CD4-positive, CD25-positive, alpha-beta regulatory T cell (primary cell): ENCODE data around the gene SERPINA1. TPM values are rescaled to one million over a fixed set of nuclear protein-coding genes. Genes with fewer than 3 reads are reported as not detected.

Experiments
- ATAC-seq, 2 donors: fragments of 150-1000 bp; cut with Tn5 transposase; one replicate each; pipeline ENCODE4 v1.10.0; 2021; ENCODE audit warnings: low read depth in 2 of 2, moderate number of reproducible peaks in 2 of 2, moderate library complexity in 1 of 2
- DNase-seq, 3 donors: peaks; one replicate each; pipeline versions ENCODE4 v3.0.0 to v3.0.0-alpha.2; 2012 to 2022; ENCODE audit warnings: mixed read lengths in 1 of 3
- H3K27ac ChIP-seq: one replicate; pipeline ENCODE4 v1.7.0; 2013; ENCODE audit warnings: mild to moderate bottlenecking, low read length; ENCODE audit not compliant: insufficient read depth, poor library complexity, severe bottlenecking
- H3K27me3 ChIP-seq: one replicate; pipeline ENCODE4 v1.7.0; 2013; ENCODE audit warnings: low read length; ENCODE audit not compliant: control insufficient read depth, insufficient read depth
- H3K36me3 ChIP-seq: one replicate; pipeline ENCODE4 v1.7.0; 2013; ENCODE audit warnings: mild to moderate bottlenecking, low read length, moderate library complexity; ENCODE audit not compliant: control insufficient read depth, insufficient read depth
- H3K4me1 ChIP-seq: 2 replicates; pipeline ENCODE4 v1.7.0; 2013; ENCODE audit warnings: mild to moderate bottlenecking, low read length; ENCODE audit not compliant: insufficient read depth, control insufficient read depth, poor library complexity, severe bottlenecking
- H3K4me3 ChIP-seq: one replicate; pipeline ENCODE4 v1.7.0; 2013; ENCODE audit warnings: low read depth, mild to moderate bottlenecking, low read length, moderate library complexity
- H3K9me3 ChIP-seq, 2 experiments: 1 replicate in 1 of 2; 2 replicates in 1 of 2; pipeline ENCODE4 v1.7.0; 2013; ENCODE audit warnings: low read length in 2 of 2, mild to moderate bottlenecking in 1 of 2, moderate library complexity in 1 of 2; ENCODE audit not compliant: control insufficient read depth in 2 of 2
- H3K27ac Mint-ChIP-seq, 3 donors: one replicate each; pipeline ENCODE4 v1.8.0; 2020 to 2022; ENCODE audit warnings: mild to moderate bottlenecking in 3 of 3, mixed read lengths in 3 of 3, moderate library complexity in 2 of 3
- H3K27me3 Mint-ChIP-seq: one replicate; pipeline ENCODE4 v1.8.0; 2022; ENCODE audit warnings: mild to moderate bottlenecking, mixed read lengths
- H3K36me3 Mint-ChIP-seq: one replicate; pipeline ENCODE4 v1.8.0; 2020; ENCODE audit warnings: mixed read lengths
- H3K4me1 Mint-ChIP-seq, 4 donors: one replicate each; pipeline ENCODE4 v1.8.0; 2020 to 2022; ENCODE audit warnings: mixed read lengths in 4 of 4, mild to moderate bottlenecking in 1 of 4
- H3K4me3 Mint-ChIP-seq, 4 donors: one replicate each; pipeline ENCODE4 v1.8.0; 2020 to 2022; ENCODE audit warnings: mild to moderate bottlenecking in 4 of 4, mixed read lengths in 4 of 4, moderate library complexity in 3 of 4
- H3K9me3 Mint-ChIP-seq, 7 donors: one replicate each; pipeline ENCODE4 v1.8.0; 2020 to 2022; ENCODE audit warnings: mixed read lengths in 7 of 7, mild to moderate bottlenecking in 3 of 7, moderate library complexity in 2 of 7
- polyA plus RNA-seq, 4 donors: library from polyadenylated mRNA; unstranded; fragments of 300-500 nt; fragmentation: Illumina TruSeq; gene quantifications; one replicate each; pipeline ENCODE4 v1.2.3, GENCODE V29; 2021
- total RNA-seq: library from RNA; stranded (reverse); gene quantifications from one replicate; pipeline ENCODE4 v1.2.3, GENCODE V29; 2022

Gene SERPINA1
- total and polyA plus RNA-seq, 5 donors from 2014 or later: 0.14 to 2.6 (median 0.71) TPM; not detected in 2

DNA sequence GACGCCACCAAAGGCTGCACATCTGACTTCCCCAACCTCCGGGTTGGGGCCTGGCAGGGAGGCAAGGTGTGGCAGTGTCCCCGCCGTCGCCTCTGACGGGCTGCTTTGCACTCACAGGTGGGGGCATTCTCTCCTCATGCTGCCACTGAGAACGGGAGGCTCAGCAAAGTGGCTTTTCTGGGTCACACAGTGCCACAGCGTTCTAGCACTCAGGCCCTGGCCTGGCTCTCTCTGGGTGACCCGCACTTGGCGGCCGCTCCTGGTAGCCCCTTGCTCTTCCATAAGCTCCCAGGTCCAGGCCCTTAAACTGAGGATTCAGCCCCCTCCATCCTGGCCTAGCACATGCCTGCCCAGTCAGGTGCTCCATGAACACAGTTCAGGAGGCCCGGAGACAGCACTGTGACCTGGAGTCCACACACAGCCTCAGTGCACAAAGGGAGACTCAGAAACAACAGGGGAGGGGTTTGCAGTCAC is 25.2 kb downstream of the SERPINA1 start:
- no peaks in the 10 kb centered on the region for H3K36me3 Mint-ChIP-seq
- H3K9me3 Mint-ChIP-seq: peaks cover 0 to 1% (median 0%) of the 10 kb centered on the region in 7 donors

DNA sequence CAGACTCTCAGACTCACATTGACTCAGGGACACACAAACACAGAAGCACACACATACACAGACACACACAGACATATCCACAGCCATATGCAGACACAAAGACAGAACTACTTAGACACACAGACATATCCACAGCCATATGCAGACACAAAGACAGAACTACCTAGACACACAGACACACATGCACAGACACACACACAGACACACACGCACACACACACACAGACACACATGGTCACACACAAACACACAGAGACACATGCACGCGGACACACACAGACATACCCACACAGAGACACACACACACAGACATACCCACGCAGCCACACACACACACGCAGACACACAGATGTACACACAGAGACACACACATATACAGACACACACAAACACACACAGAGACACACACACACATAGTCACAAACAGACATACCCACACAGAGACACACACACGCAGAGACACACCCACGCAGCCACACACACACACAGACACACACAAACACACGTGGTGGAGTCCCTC is 25.7 kb downstream of the SERPINA1 start:
- Mint-ChIP-seq H3K27me3 (peaks cover 7% of the 10 kb centered on the region), H3K27ac (no peak overlapping the region), H3K36me3 (no peaks in the 10 kb centered on the region), H3K4me3 (no peak overlapping the region), H3K9me3 (peaks cover 0 to 1% (median 0%) of the 10 kb centered on the region in 7 donors), H3K4me1 (no peaks in the 10 kb centered on the region)
- H3K4me1 ChIP-seq: no peaks in the 10 kb centered on the region
- ATAC-seq (no peak), DNase-seq (no peak)
- H3K4me3 ChIP-seq: no peak overlapping the region
- no peaks in the 10 kb centered on the region for H3K36me3 ChIP-seq
- H3K27me3 ChIP-seq: no peaks in the 10 kb centered on the region
- no peak overlapping the region for H3K27ac ChIP-seq
- H3K9me3 ChIP-seq: no peaks in the 10 kb centered on the region

More for the DNA sequence above, 25.2 kb downstream of the SERPINA1 start:
- no peaks in the 10 kb centered on the region for H3K36me3 ChIP-seq
- no peak overlapping the region for H3K27ac ChIP-seq
- DNase-seq (no peak), ATAC-seq (no peak)
- no peak overlapping the region for H3K4me3 ChIP-seq
- Mint-ChIP-seq H3K4me1 (no peaks in the 10 kb centered on the region), H3K4me3 (no peak overlapping the region), H3K27ac (no peak overlapping the region), H3K27me3 (peaks cover 4% of the 10 kb centered on the region)
- no peaks in the 10 kb centered on the region for H3K27me3 ChIP-seq
- H3K4me1 ChIP-seq: no peaks in the 10 kb centered on the region
- no peaks in the 10 kb centered on the region for H3K9me3 ChIP-seq

DNA sequence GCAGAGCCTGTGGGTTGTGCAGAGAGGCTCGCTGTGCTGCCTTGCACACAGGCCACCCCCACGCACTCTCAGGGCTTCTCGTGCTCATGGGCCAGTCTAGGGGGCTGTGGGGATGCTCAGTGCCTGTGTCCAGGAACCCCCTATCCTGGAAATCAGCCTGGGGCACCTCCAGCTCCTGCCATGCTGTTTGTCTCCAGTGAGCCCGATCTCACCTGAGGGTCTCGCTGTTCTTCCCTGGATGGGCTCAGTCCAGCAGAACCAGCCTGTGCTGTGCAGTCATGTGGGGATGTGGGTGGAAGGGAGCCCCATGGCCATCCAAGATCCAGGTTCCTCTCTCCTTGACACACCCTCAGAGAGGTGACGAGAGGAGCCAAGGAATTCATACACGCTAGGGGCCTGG is 26.7 kb downstream of the SERPINA1 start:
- Histone ChIP-seq H3K36me3 (no peaks in the 10 kb centered on the region), H3K4me1 (no peaks in the 10 kb centered on the region), H3K9me3 (no peaks in the 10 kb centered on the region), H3K27me3 (no peaks in the 10 kb centered on the region), H3K4me3 (no peak overlapping the region), H3K27ac (no peak overlapping the region)
- no peaks in the 10 kb centered on the region for H3K4me1 Mint-ChIP-seq
- DNase-seq (no peak), ATAC-seq (no peak)
- H3K4me3 Mint-ChIP-seq: no peak overlapping the region
- H3K9me3 Mint-ChIP-seq: peaks cover 0 to 2% (median 0%) of the 10 kb centered on the region in 7 donors
- H3K27ac Mint-ChIP-seq: no peak overlapping the region
- peaks cover 9% of the 10 kb centered on the region for H3K27me3 Mint-ChIP-seq
- no peaks in the 10 kb centered on the region for H3K36me3 Mint-ChIP-seq

DNA sequence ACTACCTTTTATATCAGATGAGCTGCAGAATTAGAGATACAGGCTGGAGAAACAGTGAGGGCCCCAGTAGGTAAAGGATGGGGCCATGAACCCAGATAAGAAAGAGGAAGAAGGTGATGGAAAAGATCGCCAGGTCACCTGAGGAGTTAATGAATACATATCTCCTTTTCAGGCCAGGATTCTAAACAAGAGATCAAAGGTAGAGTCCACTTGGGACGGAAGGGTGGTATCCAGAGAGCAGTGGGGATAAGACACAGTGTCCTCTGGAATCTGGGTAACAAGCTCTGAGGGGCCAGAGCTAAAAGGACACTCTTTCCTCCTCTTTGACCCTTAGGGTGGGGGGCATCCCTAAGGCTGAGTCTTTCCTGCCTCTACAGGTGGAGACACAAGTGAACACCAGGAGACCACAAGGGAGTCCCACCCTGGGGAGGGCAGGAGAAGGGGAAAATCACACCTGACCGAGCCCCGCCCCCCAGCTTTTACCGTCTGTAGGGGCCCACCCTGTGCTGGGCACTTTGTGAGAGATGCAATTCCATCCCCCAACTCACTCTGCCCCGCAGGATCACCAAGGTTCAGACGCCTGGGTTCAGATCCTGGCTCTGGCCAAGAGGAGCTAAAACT is 27.3 kb downstream of the SERPINA1 start:
- Histone ChIP-seq H3K36me3 (no peaks in the 10 kb centered on the region), H3K4me3 (no peak overlapping the region), H3K27ac (no peak overlapping the region), H3K27me3 (no peaks in the 10 kb centered on the region), H3K4me1 (no peaks in the 10 kb centered on the region), H3K9me3 (no peaks in the 10 kb centered on the region)
- no peaks in the 10 kb centered on the region for H3K36me3 Mint-ChIP-seq
- DNase-seq (no peak), ATAC-seq (no peak)
- H3K27me3 Mint-ChIP-seq: peaks cover 13% of the 10 kb centered on the region
- H3K4me1 Mint-ChIP-seq: no peaks in the 10 kb centered on the region
- peaks cover 0 to 2% (median 0%) of the 10 kb centered on the region in 7 donors for H3K9me3 Mint-ChIP-seq
- no peak overlapping the region for H3K4me3 Mint-ChIP-seq
- no peak overlapping the region for H3K27ac Mint-ChIP-seq

DNA sequence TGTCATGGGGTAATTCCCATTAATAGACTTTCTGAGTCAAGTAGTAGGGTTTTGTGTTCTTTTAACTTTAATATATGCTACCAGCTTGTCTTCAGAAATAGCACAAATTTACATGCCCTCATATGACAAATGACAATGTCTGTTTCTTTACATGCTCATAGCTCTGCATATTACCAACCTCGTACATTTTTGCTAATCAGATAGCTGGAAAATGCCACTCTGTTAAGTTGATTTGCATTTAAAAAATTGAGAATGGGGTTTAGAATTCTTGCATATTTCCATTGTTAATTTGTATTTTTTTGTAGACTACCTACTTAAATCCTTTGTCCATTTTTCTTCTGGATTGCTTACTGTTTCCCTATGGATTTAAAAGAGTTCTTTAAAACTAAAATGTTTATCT is 31.2 kb downstream of the SERPINA1 start:
- ATAC-seq: no peak

DNA sequence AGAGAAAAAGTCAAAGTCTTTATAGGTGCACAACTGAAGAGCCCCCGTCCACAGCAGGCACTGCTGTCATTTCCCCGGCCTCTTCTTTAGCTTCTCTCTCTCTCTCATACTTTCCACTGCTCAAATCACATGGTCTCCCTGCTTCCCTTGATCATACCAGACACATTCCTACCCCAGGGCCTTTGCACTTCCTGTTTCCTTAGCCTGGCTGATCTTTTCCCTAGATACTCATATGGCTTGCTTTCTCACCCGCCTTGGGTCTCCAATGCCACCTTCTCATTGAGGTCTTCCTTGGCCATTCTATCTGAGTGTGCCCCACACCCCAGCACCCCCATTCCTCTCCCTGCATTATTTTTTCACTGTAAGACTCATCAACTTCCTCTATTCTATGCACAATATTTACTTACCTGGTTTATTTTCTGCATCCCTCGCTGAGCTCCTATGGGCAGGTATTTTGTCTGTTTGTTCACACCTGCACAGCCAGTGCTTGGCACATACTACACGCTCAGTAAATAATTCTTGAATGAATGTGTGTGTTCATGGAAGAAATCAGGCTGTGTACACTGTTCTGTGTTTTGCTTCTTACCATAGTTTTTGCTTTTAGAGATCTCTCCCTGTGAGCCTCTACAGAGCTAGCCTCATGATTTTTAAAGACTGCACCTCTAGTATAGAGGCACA is 31.9 kb downstream of the SERPINA1 start:
- no peaks in the 10 kb centered on the region for H3K36me3 Mint-ChIP-seq
- peaks cover 0 to 4% (median 0%) of the 10 kb centered on the region in 7 donors for H3K9me3 Mint-ChIP-seq
- Histone ChIP-seq H3K27me3 (no peaks in the 10 kb centered on the region), H3K4me3 (no peak overlapping the region), H3K27ac (no peak overlapping the region), H3K36me3 (no peaks in the 10 kb centered on the region), H3K4me1 (no peaks in the 10 kb centered on the region), H3K9me3 (no peaks in the 10 kb centered on the region)
- DNase-seq (no peak), ATAC-seq (no peak)
- H3K27ac Mint-ChIP-seq: no peak overlapping the region
- H3K4me3 Mint-ChIP-seq: no peak overlapping the region
- H3K27me3 Mint-ChIP-seq: peaks cover 22% of the 10 kb centered on the region
- no peaks in the 10 kb centered on the region for H3K4me1 Mint-ChIP-seq

More for the DNA sequence above, 31.2 kb downstream of the SERPINA1 start:
- H3K4me1 ChIP-seq: no peaks in the 10 kb centered on the region
- no peaks in the 10 kb centered on the region for H3K36me3 ChIP-seq
- no peaks in the 10 kb centered on the region for H3K27me3 ChIP-seq
- Mint-ChIP-seq H3K36me3 (no peaks in the 10 kb centered on the region), H3K4me1 (no peaks in the 10 kb centered on the region), H3K27me3 (peaks cover 22% of the 10 kb centered on the region), H3K4me3 (no peak overlapping the region), H3K9me3 (peaks cover 0 to 2% (median 0%) of the 10 kb centered on the region in 7 donors), H3K27ac (no peak overlapping the region)
- DNase-seq: no peak
- H3K9me3 ChIP-seq: no peaks in the 10 kb centered on the region
- no peak overlapping the region for H3K27ac ChIP-seq
- no peak overlapping the region for H3K4me3 ChIP-seq

DNA sequence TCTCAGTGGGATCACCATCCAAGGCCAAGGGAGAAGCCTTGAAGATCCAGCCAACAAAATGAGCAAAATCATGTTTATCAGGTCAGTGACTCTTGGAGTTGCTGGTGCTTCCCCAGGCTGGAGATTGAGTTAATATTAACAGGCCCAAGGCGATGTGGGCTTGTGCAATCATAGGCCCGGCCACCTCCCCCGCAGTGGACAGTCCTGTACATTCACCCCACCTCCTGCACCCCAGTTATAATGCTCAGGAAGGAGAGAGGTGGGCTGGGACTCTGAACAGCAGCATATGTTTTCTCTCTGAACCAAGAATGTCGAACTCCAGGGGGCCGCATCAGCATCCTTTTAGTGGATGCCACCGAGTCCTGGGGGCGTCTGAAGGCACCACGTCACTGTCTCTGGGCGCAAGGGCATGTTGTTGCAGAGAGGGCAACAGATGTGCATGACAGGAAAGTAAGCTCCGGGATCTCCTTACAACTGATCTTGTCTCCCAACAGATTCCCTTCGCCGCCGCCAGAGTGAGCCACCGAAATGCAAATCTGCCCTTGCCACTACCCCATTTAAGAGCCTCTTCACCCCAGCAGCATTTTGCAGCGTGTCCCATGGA is 33.1 kb downstream of the SERPINA1 start:
- peaks cover 22% of the 10 kb centered on the region for H3K27me3 Mint-ChIP-seq
- no peak for DNase-seq

More for the DNA sequence above, 33.1 kb downstream of the SERPINA1 start:
- Mint-ChIP-seq H3K4me3 (no peak overlapping the region), H3K36me3 (no peaks in the 10 kb centered on the region), H3K4me1 (no peaks in the 10 kb centered on the region), H3K9me3 (peaks cover 0 to 4% (median 0%) of the 10 kb centered on the region in 7 donors), H3K27ac (no peak overlapping the region)
- Histone ChIP-seq H3K4me3 (no peak overlapping the region), H3K36me3 (no peaks in the 10 kb centered on the region), H3K9me3 (no peaks in the 10 kb centered on the region), H3K27me3 (no peaks in the 10 kb centered on the region), H3K4me1 (no peaks in the 10 kb centered on the region), H3K27ac (no peak overlapping the region)
- no peak for ATAC-seq
